DOHH2 (cell line): Measurements from ENCODE around the gene FANCL.

Experiments used
- EZH2phosphoT487 ChIP-seq: fragments of 200-600 bp; sonication (generic); IDR thresholded peaks from 2 replicates; pipeline ENCODE4 v1.6.1; 2017; ENCODE audit warnings: borderline replicate concordance, mild to moderate bottlenecking, antibody characterized with exemption, low read length, moderate library complexity, mixed read lengths
- TF ChIP-seq, protein P1 (sequence below): fragments of 200-600 bp; sonication (generic); IDR thresholded peaks from one replicate; pipeline ENCODE4 v1.5.1; 2014; ENCODE audit warnings: antibody characterized with exemption, mild to moderate bottlenecking, low read depth, low read length; ENCODE audit not compliant: poor library complexity, severe bottlenecking

DNA sequence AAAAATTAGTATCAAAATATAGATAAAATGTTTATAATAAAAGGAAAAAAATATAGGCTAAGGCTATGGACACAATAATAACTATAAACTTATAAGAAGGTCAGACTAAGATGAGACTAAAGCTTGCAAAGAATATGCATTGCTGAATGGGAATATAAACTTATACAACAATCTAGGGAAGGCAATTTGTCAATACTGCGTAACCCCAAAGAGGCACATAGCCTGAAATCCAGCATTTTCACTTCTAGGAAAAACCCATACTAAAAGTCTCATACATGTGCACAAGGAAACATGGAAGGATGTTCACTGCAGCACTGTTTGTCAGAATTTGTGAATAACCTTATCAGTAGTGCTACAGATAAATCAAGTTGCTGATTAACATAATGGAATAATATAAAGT, 45.5 kb downstream of the FANCL start:
- TF ChIP-seq, protein P1, sequence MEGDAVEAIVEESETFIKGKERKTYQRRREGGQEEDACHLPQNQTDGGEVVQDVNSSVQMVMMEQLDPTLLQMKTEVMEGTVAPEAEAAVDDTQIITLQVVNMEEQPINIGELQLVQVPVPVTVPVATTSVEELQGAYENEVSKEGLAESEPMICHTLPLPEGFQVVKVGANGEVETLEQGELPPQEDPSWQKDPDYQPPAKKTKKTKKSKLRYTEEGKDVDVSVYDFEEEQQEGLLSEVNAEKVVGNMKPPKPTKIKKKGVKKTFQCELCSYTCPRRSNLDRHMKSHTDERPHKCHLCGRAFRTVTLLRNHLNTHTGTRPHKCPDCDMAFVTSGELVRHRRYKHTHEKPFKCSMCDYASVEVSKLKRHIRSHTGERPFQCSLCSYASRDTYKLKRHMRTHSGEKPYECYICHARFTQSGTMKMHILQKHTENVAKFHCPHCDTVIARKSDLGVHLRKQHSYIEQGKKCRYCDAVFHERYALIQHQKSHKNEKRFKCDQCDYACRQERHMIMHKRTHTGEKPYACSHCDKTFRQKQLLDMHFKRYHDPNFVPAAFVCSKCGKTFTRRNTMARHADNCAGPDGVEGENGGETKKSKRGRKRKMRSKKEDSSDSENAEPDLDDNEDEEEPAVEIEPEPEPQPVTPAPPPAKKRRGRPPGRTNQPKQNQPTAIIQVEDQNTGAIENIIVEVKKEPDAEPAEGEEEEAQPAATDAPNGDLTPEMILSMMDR: no peak
- TF ChIP-seq EZH2phosphoT487: no peak
